HCT116 (cell line): Measurements from ENCODE around the gene MIER2.

Experiments
- CTCF ChIP-seq, 3 experiments: fragments of 200-600 bp in 1 of 3; sonication (generic) in 1 of 3; IDR thresholded peaks in 2 of 3; conservative IDR thresholded peaks in 1 of 3; 2 replicates each; pipeline ENCODE4 v1.5.1; 2012 to 2017; ENCODE audit warnings: low read depth in 2 of 3, low read length in 2 of 3, antibody characterized with exemption in 1 of 3, borderline replicate concordance in 1 of 3, control low read depth in 1 of 3, mild to moderate bottlenecking in 1 of 3, mixed read lengths in 1 of 3, mixed run types in 1 of 3, moderate library complexity in 1 of 3; ENCODE audit not compliant: insufficient read depth in 1 of 3
- MAX ChIP-seq: IDR thresholded peaks from 2 replicates; pipeline ENCODE4 v1.6.1; 2012
- POLR2A ChIP-seq: IDR thresholded peaks from 2 replicates; pipeline ENCODE4 v1.7.0; 2011; ENCODE audit warnings: borderline replicate concordance; ENCODE audit not compliant: insufficient read depth, insufficient read length; ENCODE audit errors: extremely low read depth
- REST ChIP-seq: IDR thresholded peaks from 2 replicates; pipeline ENCODE4 v1.6.1; 2012; ENCODE audit warnings: low read depth
- ZBTB33 ChIP-seq: IDR thresholded peaks from 2 replicates; pipeline ENCODE4 v1.6.1; 2011; ENCODE audit warnings: mild to moderate bottlenecking, low read length, moderate library complexity; ENCODE audit not compliant: insufficient replicate concordance; ENCODE audit errors: extremely low read depth
- ZNF274 ChIP-seq: fragments of 200-500 bp; sonication (Bioruptor generic); IDR thresholded peaks from 2 replicates; pipeline ENCODE4 v1.6.1; 2014; ENCODE audit warnings: mild to moderate bottlenecking, low read depth, low read length, inconsistent platforms

- TF ChIP-seq ZBTB33 (no peak), CTCF (IDR thresholded peaks at IDR 0.05 in 2 of 3, conservative IDR thresholded peaks at IDR 0.05 in 1 of 3; ENCODE audit: borderline replicate concordance in 1 of 3, insufficient read depth in 1 of 3, low read depth in 2 of 3, low read length in 2 of 3) (no peak), ZNF274 (no peak), POLR2A (no peak), REST (no peak), MAX (no peak)
Observed at GRCh38 chr19:292951-293350, 51.6 kb downstream of the MIER2 start.
